ENCODE results near the gene TBX18.
A peak's percentile ranks its signal among the peaks of the same experiment; 100 is the strongest.

Gene TBX18

GRCh38 chr6:84671183-84671582, 93.2 kb downstream of the TBX18 start:
- Histone ChIP-seq H3K4me3 (ENCODE audit: low read depth, low read length) (no peak overlapping the region), H3K36me3 (ENCODE audit: control insufficient read depth in 2 of 2, insufficient read depth in 1 of 2, low read length in 2 of 2) (no peaks in the 10 kb centered on the region), H3K9me3 (ENCODE audit: control insufficient read depth, insufficient read depth, low read depth, low read length) (no peaks in the 10 kb centered on the region), H3K4me1 (ENCODE audit: control insufficient read depth, insufficient read depth, low read length) (no peaks in the 10 kb centered on the region), H3K27ac (ENCODE audit: extremely low read depth, low read depth, low read length) (no peak overlapping the region)
- TF ChIP-seq ZNF280D (tag by site-specific recombination; IDR thresholded peaks at IDR 0.05) (no peak), ZNF266 (tag by site-specific recombination; IDR thresholded peaks at IDR 0.05; ENCODE audit: low read depth) (no peak), ZNF76 (tag by site-specific recombination; IDR thresholded peaks at IDR 0.05; ENCODE audit: borderline replicate concordance, low read depth) (no peak), OVOL3 (tag by site-specific recombination; IDR thresholded peaks at IDR 0.05) (no peak)
- CTCF ChIA-PET = no interaction called here
- POLR2A ChIA-PET = no interaction called here

- Histone ChIP-seq H3K9me3 (ENCODE audit: control insufficient read depth, insufficient read depth, low read depth, low read length) (no peaks in the 10 kb centered on the region), H3K4me3 (ENCODE audit: low read depth, low read length) (no peak overlapping the region), H3K27ac (ENCODE audit: extremely low read depth, low read depth, low read length) (no peak overlapping the region), H3K36me3 (ENCODE audit: control insufficient read depth in 2 of 2, insufficient read depth in 1 of 2, low read length in 2 of 2) (no peaks in the 10 kb centered on the region), H3K4me1 (ENCODE audit: control insufficient read depth, insufficient read depth, low read length) (no peaks in the 10 kb centered on the region)
- ChIA-PET CTCF (no interaction called here), POLR2A (no interaction called here)
- TF ChIP-seq ZNF10 (tag by site-specific recombination; IDR thresholded peaks at IDR 0.05) (no peak), ZNF654 (tag by site-specific recombination; IDR thresholded peaks at IDR 0.05; ENCODE audit: low read depth) (no peak), HIC1 (tag by site-specific recombination; IDR thresholded peaks at IDR 0.05) (no peak), ZNF558 (tag by site-specific recombination; IDR thresholded peaks at IDR 0.05) (no peak)
These were observed 94.5 kb downstream of the TBX18 start for GRCh38 chr6:84669945-84670344.

GRCh38 chr6:84667252-84668213, 96.9 kb downstream of the TBX18 start:
- H3K27ac ChIP-seq (ENCODE audit: extremely low read depth, low read depth, low read length) = no peak overlapping the region
- TF ChIP-seq ZNF530 (tag by site-specific recombination; IDR thresholded peaks at IDR 0.05; ENCODE audit: low read depth) = peak; percentile 34; the same call in 1 of the 2 replicates
- TF ChIP-seq SALL2 (tag by site-specific recombination; IDR thresholded peaks at IDR 0.05; ENCODE audit: borderline replicate concordance) = no peak
- H3K4me3 ChIP-seq (ENCODE audit: low read depth, low read length) = no peak overlapping the region
- H3K36me3 ChIP-seq (ENCODE audit: control insufficient read depth in 2 of 2, insufficient read depth in 1 of 2, low read length in 2 of 2) = no peaks in the 10 kb centered on the region
- ChIA-PET POLR2A (no interaction called here), CTCF (no interaction called here)
- no peaks in the 10 kb centered on the region for H3K9me3 ChIP-seq (ENCODE audit: control insufficient read depth, insufficient read depth, low read depth, low read length)
- no peaks in the 10 kb centered on the region for H3K4me1 ChIP-seq (ENCODE audit: control insufficient read depth, insufficient read depth, low read length)

- ChIA-PET CTCF (interaction anchor here (0.8 kb wide), 1 partner anchor 63 kb away, joined by 3 read pairs; no protein-coding TSS in a partner anchor), POLR2A (no interaction called here)
- Histone ChIP-seq H3K27ac (ENCODE audit: extremely low read depth, low read depth, low read length) (no peak overlapping the region), H3K36me3 (ENCODE audit: control insufficient read depth in 2 of 2, insufficient read depth in 1 of 2, low read length in 2 of 2) (no peaks in the 10 kb centered on the region), H3K4me3 (ENCODE audit: low read depth, low read length) (no peak overlapping the region), H3K4me1 (ENCODE audit: control insufficient read depth, insufficient read depth, low read length) (no peaks in the 10 kb centered on the region), H3K9me3 (ENCODE audit: control insufficient read depth, insufficient read depth, low read depth, low read length) (no peaks in the 10 kb centered on the region)
- TF ChIP-seq ZNF518A (tag by site-specific recombination; conservative IDR thresholded peaks at IDR 0.05; ENCODE audit: low read depth) (no peak), ZNF132 (tag by site-specific recombination; IDR thresholded peaks at IDR 0.05; ENCODE audit: borderline replicate concordance) (no peak), OVOL3 (tag by site-specific recombination; IDR thresholded peaks at IDR 0.05) (no peak), ZNF660 (tag by site-specific recombination; IDR thresholded peaks at IDR 0.05) (no peak), ZNF677 (tag by site-specific recombination; IDR thresholded peaks at IDR 0.05) (no peak), ZNF10 (tag by site-specific recombination; IDR thresholded peaks at IDR 0.05) (no peak), ZNF221 (tag by site-specific recombination; IDR thresholded peaks at IDR 0.05; ENCODE audit: borderline replicate concordance) (no peak)
These were observed 99.0 kb downstream of the TBX18 start for GRCh38 chr6:84665401-84665800.
